GM19351 (cell line): ENCODE measurements around the gene CHRNA9.
A peak's percentile ranks its signal among the peaks of the same experiment; 100 is the strongest.

Experiments used
- ATAC-seq: cut with Tn5 transposase; IDR thresholded peaks from one replicate; pipeline ENCODE4 v1.9.1; 2021; ENCODE audit warnings: mild to moderate bottlenecking, moderate library complexity; ENCODE audit not compliant: unreplicated experiment

The CHRNA9 gene

DNA sequence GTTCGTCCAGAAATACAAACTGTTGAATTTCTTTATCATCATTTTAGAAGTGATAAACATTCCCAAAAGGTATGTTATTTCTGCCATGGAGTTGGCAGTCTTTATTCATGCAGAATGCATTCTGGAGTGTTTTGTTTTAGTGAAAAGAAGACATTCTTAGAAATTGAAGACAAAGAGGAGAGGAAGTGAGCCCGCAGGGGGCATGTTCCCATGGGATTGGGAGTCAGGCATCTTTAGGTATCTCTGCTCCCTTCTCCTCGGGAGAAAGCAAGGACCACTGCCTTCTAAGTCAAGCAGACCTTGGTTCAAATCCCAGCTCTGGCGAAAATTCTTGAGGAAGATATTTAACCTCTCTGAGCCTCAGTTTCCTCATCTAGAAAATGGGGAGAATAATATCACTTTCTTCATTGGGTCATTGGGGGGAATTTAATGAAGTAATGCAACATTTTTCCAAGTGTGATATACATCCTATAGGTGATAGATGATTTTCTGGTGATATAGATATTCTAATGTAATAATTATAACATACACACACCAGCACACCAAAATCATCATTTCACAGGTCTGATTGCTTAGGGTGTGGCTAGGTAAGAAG is 26.5 kb upstream of the CHRNA9 start:
- no peak for ATAC-seq

DNA sequence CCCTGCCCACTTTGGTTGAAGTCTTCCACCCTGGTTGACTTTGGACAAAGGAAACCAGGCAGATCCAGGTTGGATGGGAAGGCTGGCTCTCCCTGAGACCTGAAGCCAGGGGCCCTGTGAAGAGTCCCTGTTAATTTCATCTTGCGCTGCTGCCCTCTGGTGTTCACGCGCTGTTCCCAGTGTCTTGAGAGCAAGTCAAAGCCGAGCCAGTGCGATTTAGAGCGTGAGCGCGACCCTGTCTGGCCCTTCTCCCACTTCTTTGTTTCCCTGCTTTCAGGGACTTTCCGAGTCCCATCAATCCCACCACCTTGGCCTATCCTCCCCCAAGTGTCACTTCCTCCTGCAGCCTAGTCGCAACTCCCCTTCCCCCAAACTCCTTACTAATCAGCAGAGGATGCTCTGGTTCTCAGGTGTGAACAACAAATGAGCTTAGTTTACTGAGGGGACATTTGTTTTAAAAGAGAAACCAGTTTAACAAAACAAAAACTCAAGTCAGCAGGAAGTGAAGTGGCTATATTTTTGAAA is 25.8 kb upstream of the CHRNA9 start:
- ATAC-seq: peak; percentile 40

- ATAC-seq: no peak
Measured at GRCh38 chr4:40310225-40310624, 24.9 kb upstream of the CHRNA9 start.

DNA sequence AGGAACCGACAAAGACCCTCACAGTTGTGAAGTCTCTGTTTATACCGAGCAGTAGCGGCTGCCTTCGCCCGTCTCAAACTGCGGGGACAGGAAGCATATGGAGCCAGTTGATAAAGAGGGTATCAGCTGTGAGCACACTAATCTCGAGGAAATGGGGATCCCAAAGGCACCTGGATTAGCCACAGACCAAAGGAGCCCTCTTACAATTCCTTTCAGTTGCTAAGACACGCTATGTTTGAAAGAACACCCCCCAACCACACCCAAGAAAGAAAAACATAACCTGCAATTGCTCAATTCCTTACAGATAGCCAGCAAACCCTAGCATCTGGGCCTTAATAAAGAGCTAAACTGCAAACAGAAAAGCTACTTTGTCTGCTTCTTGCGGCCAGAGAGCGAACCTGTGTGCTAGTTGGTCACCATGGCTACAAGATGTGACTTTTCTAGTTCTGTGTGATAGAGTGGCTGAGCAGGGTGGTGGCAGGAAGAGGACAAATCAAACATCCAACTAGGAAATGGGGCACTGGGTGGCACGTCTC is 23.3 kb upstream of the CHRNA9 start:
- ATAC-seq: no peak

GRCh38 chr4:40314951-40315350 is 20.2 kb upstream of the CHRNA9 start:
- no peak for ATAC-seq

- ATAC-seq: peak; percentile 40
Measured at GRCh38 chr4:40316333-40316781, 18.8 kb upstream of the CHRNA9 start.

DNA sequence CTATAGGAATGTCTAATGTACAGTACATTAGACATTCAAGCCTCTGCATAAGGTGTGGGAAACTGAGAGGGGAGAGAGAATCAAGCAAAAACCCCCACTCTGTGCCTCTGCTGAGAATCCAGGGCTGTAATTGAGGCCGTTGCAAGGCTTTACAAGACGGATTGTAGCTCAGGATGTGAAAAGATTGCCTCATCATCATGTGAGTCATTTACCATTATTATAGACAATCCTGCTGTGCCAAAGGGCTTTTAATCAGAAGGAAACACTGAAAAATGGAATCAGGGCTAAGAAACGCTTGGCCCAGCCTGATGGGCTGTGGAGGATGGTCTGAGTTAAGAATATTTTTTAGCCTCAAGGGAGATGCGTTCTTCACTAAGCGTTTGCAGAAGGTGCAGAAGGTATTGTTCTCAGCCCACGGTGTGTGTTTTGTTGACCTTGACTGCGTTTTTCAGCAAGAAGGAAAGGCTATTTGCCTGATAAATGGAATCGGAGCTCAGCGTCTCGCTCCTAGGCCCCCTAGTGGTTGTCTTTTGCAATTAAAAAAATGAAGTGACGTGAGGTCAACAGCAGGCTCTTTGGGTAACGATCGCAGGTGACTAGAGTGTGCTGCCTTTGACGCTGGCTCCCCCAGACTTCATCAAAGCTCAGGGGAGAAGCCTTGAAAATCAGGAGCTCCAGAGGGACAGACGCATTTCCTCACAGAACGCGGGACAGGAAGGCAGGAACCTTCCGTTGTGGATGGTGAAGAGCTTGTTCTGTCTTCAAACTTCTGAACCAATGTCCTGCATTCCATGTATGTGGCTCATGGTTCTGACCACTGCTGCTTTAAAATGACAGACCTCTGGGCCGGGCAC is 18.1 kb upstream of the CHRNA9 start:
- peak; percentile 66 for ATAC-seq

DNA sequence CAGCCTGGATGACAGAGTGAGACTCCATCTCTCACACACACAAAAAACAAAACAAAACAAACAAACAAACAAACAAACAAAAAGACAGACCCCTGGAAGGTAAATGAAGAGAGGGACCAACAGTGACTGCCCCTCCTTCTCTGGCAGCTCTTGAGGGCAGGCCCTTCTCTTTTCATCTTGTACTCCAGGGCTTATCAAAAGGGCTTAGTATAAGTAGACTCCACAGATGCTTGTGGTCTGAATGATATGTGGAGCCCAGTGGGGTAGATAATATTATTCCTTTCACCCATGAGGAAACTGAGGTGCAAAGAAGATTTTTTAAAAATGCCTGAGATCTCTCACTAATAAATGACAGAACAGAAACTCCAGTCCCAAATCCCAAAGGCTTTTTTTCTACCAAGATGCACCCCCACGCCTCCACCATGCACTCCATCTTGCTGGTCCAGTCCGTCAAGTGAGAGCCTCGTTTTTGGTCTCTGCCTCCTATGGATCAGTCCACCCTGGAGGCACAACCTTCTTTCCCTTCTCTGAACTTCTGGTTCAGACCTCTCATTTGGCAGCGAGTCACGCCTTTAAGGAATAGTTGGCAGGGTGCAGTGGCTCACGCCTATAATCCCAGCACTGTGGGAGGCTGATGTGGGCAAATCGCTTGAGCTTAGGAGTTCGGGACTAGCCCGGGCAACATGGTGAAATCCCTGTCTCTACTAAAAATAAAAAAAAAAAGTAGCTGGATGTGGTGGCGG is 17.0 kb upstream of the CHRNA9 start:
- no peak for ATAC-seq

GRCh38 chr4:40321574-40322275 is 13.4 kb upstream of the CHRNA9 start:
- no peak for ATAC-seq

DNA sequence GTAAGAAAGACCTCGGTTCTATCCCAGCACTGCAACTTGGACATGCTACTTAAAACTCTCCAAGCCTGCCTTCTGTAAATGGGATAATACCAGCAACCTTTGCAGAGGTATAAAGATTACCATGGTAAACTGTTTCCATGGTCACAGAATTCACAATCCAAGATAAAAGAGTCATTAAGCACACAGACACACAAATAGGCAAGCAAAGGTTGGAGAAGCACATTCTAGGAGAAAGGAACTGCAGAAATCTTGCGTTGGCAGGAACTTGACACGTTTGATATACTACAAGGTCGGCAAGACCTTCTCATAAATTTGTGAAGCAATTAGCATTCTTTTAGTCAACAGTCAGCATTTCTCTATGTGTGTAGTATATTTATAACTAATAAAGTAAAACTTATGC is 12.3 kb upstream of the CHRNA9 start:
- no peak for ATAC-seq

GRCh38 chr4:40323866-40324265 is 11.3 kb upstream of the CHRNA9 start:
- ATAC-seq: no peak

DNA sequence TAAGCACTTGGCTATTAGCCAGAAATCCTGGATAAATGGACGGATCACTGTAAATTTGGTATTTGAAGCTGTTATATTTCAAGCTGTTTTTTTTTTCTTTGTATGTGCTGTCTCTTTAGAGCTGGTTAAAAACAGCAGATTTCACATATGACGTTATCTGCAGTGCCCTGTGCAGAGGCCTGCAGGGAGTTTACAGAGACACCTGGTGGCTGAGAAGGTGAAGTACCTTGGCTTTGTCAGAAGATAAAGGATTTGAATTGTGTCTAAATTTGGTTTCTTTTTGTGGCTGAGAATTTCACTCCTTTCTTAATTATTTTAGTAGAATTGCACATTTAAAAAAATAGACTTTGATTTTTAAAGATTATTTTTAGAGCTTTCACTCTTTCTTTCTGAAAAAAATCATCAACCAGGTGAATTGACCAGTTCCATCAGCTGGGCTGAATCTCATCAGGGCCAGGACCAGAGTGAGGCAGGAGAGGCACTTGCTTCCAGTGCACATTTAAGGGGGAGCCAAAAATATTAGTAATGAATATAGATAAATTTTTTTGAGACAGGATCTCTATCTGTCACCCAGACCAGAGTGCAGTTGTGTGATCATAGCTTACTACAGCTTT is 9.6 kb upstream of the CHRNA9 start:
- peak; percentile 99 for ATAC-seq

- ATAC-seq: no peak
Measured at GRCh38 chr4:40327340-40327739, 7.8 kb upstream of the CHRNA9 start.

GRCh38 chr4:40328383-40328782 is 6.8 kb upstream of the CHRNA9 start:
- ATAC-seq: no peak

- no peak for ATAC-seq
Measured at GRCh38 chr4:40329805-40330204, 5.3 kb upstream of the CHRNA9 start.

DNA sequence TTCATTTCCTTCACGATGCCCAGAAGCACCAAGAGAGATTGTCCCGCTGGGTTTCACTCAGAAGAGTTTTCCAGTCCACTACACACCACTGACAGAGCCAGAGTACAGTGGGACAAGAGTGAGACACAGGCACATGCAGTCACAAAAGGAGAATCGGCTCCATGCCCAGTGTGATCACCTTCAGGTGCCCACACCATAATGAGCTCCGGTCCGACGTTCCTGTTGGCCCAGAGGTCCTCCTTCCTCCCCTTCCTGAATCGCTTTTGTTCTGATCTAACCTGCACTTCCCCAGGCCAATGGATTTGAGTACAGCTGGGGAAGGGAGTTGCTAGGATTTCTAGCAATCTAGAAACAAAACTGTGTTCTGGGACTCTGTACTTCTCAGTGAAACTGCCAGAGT is 4.6 kb upstream of the CHRNA9 start:
- ATAC-seq: no peak

DNA sequence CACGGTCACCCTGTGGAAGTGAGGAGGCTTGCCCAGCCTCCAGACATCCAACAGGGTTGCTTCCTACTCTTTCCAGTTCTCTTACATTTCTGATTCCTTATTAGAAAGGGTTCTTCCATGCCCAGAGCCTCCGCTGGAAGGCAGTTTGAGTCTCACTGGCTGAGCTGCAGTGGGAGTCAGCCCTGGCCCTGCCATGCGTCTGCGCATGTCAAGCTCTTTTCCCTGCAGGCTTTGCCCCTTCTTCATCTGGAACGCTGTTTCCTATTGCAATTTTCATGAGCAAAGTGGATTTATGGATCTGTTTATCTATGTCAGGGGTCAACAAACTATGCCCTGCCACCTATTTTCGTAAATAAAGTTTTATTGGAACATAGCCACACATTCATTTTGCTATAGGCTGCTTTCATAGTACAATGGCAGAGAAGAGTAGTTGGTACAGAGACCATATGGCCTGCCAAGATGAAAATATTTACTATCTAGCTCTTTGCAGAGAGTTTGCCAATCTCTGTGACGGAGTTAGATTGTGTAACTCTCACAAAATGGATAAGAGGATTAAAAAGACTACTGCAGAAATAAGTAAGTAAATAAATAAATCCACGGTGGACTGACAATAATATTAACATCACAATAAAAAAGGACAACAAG is 3.9 kb upstream of the CHRNA9 start:
- no peak for ATAC-seq

GRCh38 chr4:40331961-40332360 is 3.2 kb upstream of the CHRNA9 start:
- ATAC-seq: no peak

DNA sequence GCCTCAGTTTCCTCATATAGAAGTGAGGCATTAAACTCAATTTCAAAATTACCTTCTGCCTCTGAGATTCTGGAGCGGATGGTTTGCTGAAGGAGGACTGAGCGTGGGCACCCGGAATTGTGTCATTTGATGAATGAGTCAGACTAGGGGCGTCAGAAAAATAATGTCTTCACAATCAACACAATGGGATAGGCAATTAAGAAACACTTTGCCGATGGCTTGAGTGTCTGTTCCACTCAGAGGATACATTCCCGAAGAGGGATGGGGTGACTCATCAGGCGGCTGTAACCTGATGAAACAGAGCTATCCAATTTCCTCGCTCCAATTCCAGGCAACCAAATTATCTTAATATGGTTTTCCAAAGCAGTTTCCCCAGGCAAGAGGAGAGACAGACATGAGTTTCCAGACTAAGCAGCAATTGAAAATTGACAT is 1.2 kb upstream of the CHRNA9 start:
- ATAC-seq: no peak

- ATAC-seq: no peak
Measured at GRCh38 chr4:40335525-40335894, 377 bp downstream of the CHRNA9 start.
